Measurements from ENCODE around the gene FNIP1.
"Not testable (repeated sequence)": the region's sequence is repeated elsewhere in the genome, so short reads cannot be mapped to it uniquely, and the experiment has no call there.

FNIP1 gene

DNA sequence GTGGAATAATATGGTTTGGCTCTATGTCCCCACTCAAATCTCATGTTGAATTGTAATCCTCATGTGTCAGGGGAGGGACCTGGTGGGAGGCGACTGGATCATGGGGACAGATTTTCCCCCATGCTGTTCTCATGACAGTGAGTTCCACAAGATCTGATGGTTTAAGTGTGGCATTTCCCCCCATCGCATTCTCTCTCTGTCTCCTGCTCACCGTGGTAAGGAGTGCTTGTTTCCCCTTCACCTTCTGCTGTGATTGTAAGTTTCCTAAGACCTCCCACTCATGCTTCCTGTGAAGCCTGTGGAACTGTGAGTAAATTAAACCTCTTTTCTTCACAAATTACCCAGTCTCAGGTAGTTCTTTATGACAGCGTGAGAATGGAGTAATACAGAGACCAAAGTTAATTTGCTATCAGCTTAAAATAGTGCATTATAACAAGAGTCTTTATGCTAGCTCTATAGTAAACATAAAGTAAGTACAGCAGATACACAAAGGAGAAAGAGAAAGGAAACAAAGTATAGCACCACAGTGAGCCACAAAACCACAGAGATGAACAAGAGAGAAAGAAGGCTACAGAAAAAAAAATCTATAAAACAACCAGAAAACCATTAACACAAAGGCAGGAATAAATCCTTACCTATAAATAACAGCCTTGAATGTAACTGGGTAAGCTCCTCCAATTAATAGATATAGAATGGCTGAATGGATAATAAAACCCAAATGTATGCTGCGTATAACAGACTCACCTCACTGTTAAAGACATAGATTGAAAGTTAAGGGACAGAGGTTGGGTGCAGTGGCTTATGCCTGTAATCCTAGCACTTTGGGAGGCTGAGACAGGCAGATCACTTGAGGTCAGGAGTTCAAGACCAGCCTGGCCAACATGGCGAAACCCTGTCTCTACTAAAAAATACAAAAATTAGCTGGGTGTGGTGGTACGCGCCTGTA lies 201.5 kb downstream of the FNIP1 start:
- no peaks in the 10 kb centered on the region for H3K27me3 Mint-ChIP-seq
- ATAC-seq (replicated peaks) = no peak
- peaks cover 5% of the 10 kb centered on the region in 2 donors for H3K9me3 Mint-ChIP-seq
- H3K27ac Mint-ChIP-seq = peak overlapping the region; percentile 94
- DNase-seq = no peak
- peaks cover 38 to 56% of the 10 kb centered on the region in 2 donors for H3K4me1 Mint-ChIP-seq
- H3K36me3 Mint-ChIP-seq = peaks cover 48 to 67% of the 10 kb centered on the region in 2 donors
- peak overlapping the region in 1 of 2 donors; percentile 3 for H3K4me3 Mint-ChIP-seq

DNA sequence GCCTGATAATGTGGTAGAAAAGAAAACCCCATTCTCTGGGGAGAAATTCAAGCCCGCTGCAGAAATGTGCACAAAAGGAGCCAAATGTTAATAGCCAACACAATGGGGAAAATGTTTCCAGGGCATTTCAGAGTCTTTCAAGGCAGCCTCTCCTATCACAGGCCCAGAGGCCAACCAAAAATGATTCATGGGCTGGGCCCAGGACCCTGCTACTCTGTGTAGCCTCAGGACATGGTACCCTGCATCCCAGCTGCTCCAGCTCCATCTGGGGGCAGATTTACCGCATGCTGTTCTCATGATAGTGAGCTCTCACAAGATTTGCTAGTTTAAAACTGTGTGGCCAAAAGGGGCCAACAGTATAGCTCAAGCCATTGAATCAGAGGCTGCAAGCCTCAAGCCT lies 202.9 kb downstream of the FNIP1 start:
- Mint-ChIP-seq H3K36me3 (peaks cover 41 to 53% of the 10 kb centered on the region in 2 donors), H3K9me3 (peaks cover 5% of the 10 kb centered on the region in 2 donors), H3K27me3 (no peaks in the 10 kb centered on the region), H3K27ac (peak overlapping the region; percentile 94), H3K4me1 (peaks cover 36 to 57% of the 10 kb centered on the region in 2 donors), H3K4me3 (peak overlapping the region; percentile 54 to 58)
- ATAC-seq (replicated peaks) (peak; percentile 29 to 31), DNase-seq (no peak)

DNA sequence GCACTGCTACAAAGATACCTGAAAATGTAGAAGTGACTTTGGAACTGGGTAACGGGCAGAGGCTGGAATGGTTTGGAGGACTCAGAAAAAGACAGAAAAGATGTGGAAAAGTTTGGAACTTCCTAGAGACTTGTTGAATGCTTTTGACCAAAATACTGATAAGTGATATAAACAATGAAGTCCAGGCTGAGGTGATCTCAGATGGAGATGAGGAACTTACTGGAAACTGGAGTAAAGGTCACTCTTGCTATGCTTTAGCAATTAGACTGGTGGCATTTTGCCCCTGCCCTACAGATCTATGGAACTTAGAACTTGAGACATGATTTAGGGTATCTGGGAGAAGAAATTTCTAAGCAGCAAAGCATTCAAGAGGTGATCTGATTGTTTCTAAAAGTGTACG lies 203.4 kb downstream of the FNIP1 start:
- Mint-ChIP-seq H3K4me1 (peaks cover 36 to 57% of the 10 kb centered on the region in 2 donors), H3K36me3 (peaks cover 37 to 50% of the 10 kb centered on the region in 2 donors), H3K4me3 (peak overlapping the region in 1 of 2 donors; percentile 54)
- H3K27ac Mint-ChIP-seq, DNase-seq, H3K27me3 Mint-ChIP-seq, H3K9me3 Mint-ChIP-seq: not testable (repeated sequence)
- ATAC-seq (replicated peaks) = peak in 1 of 2 donors; percentile 23
